Endothelial cell of umbilical vein (primary cell): Measurements from ENCODE around the gene KLHL17. TPM values are rescaled to one million over a fixed set of nuclear protein-coding genes. Genes with fewer than 3 reads are reported as not detected.

Experiments used
- BruUV-seq: library from RNA; stranded (reverse); fragments of 400-500 nt; replicated peaks from 2 replicates; lab custom pipeline; 2021; lab: Mats Ljungman, UMichigan
- CTCF ChIA-PET: fragments of 300-600, 350-600 bp; sonication (Branson Sonifier 250); formaldehyde crosslinking; loops from one replicate; lab custom pipeline; 2021; ENCODE audit warnings: antibody characterized with exemption, inconsistent platforms; lab: Charles Lee
- POLR2A ChIA-PET: fragments of 300-600, 350-600 bp; sonication (Branson Sonifier 250); formaldehyde crosslinking; loops from one replicate; lab custom pipeline; 2021; ENCODE audit warnings: antibody characterized with exemption, inconsistent platforms; lab: Charles Lee
- DNase-seq: peaks from one replicate; pipeline ENCODE4 v3.0.0-alpha.2; 2011; ENCODE audit warnings: low read depth, low spot score
- FAIRE-seq: peaks from 2 replicates; lab custom pipeline; 2011; peaks lifted over from hg19 to GRCh38; lab: Jason Lieb, UNC
- H2AFZ ChIP-seq: 2 replicates; pipeline ENCODE4 v1.6.0; 2012; ENCODE audit warnings: low read depth, low read length, control low read depth, inconsistent platforms
- H3K27ac ChIP-seq: 2 replicates; pipeline ENCODE4 v1.5.1; 2011; ENCODE audit warnings: low read depth, mild to moderate bottlenecking, control low read depth, low read length, moderate library complexity; ENCODE audit not compliant: insufficient read depth
- H3K27me3 ChIP-seq, 2 experiments: 2 replicates each; pipeline versions ENCODE4 v1.6.0 to v1.6.1; 2011; ENCODE audit warnings: low read length in 2 of 2, mixed read lengths in 1 of 2; ENCODE audit not compliant: control insufficient read depth in 2 of 2, insufficient read depth in 2 of 2
- H3K36me3 ChIP-seq, 2 experiments: 2 replicates in 1 of 2; 3 replicates in 1 of 2; pipeline ENCODE4 v1.5.1; 2011; ENCODE audit warnings: low read length in 2 of 2, mild to moderate bottlenecking in 1 of 2, moderate library complexity in 1 of 2; ENCODE audit not compliant: control insufficient read depth in 2 of 2, insufficient read depth in 2 of 2; ENCODE audit errors: extremely low read depth in 1 of 2
- H3K4me1 ChIP-seq: 3 replicates; pipeline ENCODE4 v1.5.1; 2011; ENCODE audit warnings: mild to moderate bottlenecking, low read length; ENCODE audit not compliant: control insufficient read depth, insufficient read depth; ENCODE audit errors: extremely low read depth
- H3K4me2 ChIP-seq: 2 replicates; pipeline ENCODE4 v1.6.1; 2011; ENCODE audit warnings: low read length, control low read depth, mixed read lengths; ENCODE audit not compliant: insufficient read depth
- H3K4me3 ChIP-seq, 3 experiments: fragments of 200-600 bp in 1 of 3; sonication (generic), shearing (Covaris generic) in 1 of 3; replicated peaks in 1 of 3; 2 replicates each; pipeline ENCODE4 v1.5.1; 2011 to 2016; ENCODE audit warnings: control low read depth in 3 of 3, low read length in 3 of 3, mild to moderate bottlenecking in 2 of 3, inconsistent platforms in 1 of 3, low read depth in 1 of 3, moderate library complexity in 1 of 3; ENCODE audit not compliant: insufficient read depth in 1 of 3
- H3K79me2 ChIP-seq: 2 replicates; pipeline ENCODE4 v1.6.0; 2012; ENCODE audit warnings: low read length, inconsistent platforms; ENCODE audit not compliant: control insufficient read depth, insufficient read depth
- H3K9ac ChIP-seq: replicated peaks from 2 replicates; pipeline ENCODE3; 2011; ENCODE audit warnings: low read length, control low read depth; ENCODE audit not compliant: insufficient read depth; ENCODE audit errors: extremely low read depth
- H3K9me1 ChIP-seq: replicated peaks from 3 replicates; pipeline ENCODE4 v1.6.0; 2011; ENCODE audit warnings: mild to moderate bottlenecking, low read length; ENCODE audit not compliant: control insufficient read depth, insufficient read depth; ENCODE audit errors: extremely low read depth
- H3K9me3 ChIP-seq: replicated peaks from 2 replicates; pipeline ENCODE4 v1.5.1; 2012; ENCODE audit warnings: low read length, inconsistent platforms; ENCODE audit not compliant: control insufficient read depth, insufficient read depth
- H4K20me1 ChIP-seq: replicated peaks from 2 replicates; pipeline ENCODE3; 2011; ENCODE audit warnings: mild to moderate bottlenecking, low read length; ENCODE audit not compliant: control insufficient read depth, insufficient read depth; ENCODE audit errors: extremely low read depth
- EZH2 ChIP-seq: IDR thresholded peaks from 2 replicates; pipeline ENCODE4 v1.6.1; 2012; ENCODE audit warnings: borderline replicate concordance, low read depth, mild to moderate bottlenecking, moderate library complexity, low read length, inconsistent platforms; ENCODE audit not compliant: severe bottlenecking
- FOS ChIP-seq: IDR thresholded peaks from 2 replicates; pipeline ENCODE4 v1.6.1; 2011; ENCODE audit warnings: mild to moderate bottlenecking, low read length, moderate library complexity, borderline replicate concordance; ENCODE audit not compliant: insufficient read depth
- GATA2 ChIP-seq: IDR thresholded peaks from 2 replicates; pipeline ENCODE4 v1.7.0; 2011; ENCODE audit warnings: low read depth, mild to moderate bottlenecking, moderate library complexity, mixed read lengths, low read length; ENCODE audit not compliant: insufficient read length, insufficient read depth
- JUN ChIP-seq: IDR thresholded peaks from 2 replicates; pipeline ENCODE4 v1.6.1; 2011; ENCODE audit warnings: borderline replicate concordance, low read depth; ENCODE audit not compliant: insufficient read length, insufficient read depth
- MYC ChIP-seq: IDR thresholded peaks from one replicate; pipeline ENCODE4 v1.6.1; 2011; ENCODE audit warnings: mild to moderate bottlenecking, low read depth, low read length
- POLR2A ChIP-seq: IDR thresholded peaks from 2 replicates; pipeline ENCODE4 v1.6.1; 2012; ENCODE audit warnings: low read depth, mild to moderate bottlenecking, control low read depth, low read length
- POLR2AphosphoS5 ChIP-seq: IDR thresholded peaks from 2 replicates; pipeline ENCODE4 v1.6.1; 2012; ENCODE audit warnings: low read depth, mild to moderate bottlenecking, control low read depth, low read length, moderate library complexity; ENCODE audit not compliant: insufficient read depth
- dilution Hi-C: fragments of 300-500 bp; cut with MboI; formaldehyde crosslinking; loops from one replicate; pipeline ENCODE4 v1.15.0; 2019; ENCODE audit warnings: low sequenced_read_pairs; ENCODE audit not compliant: extremely low pct_ligation_motif_present
- intact Hi-C: fragments of 100-400 bp; cut with micrococcal nuclease; formaldehyde crosslinking; loops from one replicate; pipeline ENCODE4 v1.10.0; 2022
- polyA plus RNA-seq, 4 experiments: library from polyadenylated mRNA; depleted of rRNA in 3 of 4; stranded (reverse) in 3 of 4; unstranded in 1 of 4; fragments of >200 nt; gene quantifications; 2 replicates each; pipeline versions ENCODE4 v1.2.1 to v1.2.3, GENCODE V29; 2011 to 2012; ENCODE audit warnings: missing spikeins in 1 of 4
- total RNA-seq: library from RNA; stranded (reverse); gene quantifications from 2 replicates; pipeline ENCODE4 v1.2.3, GENCODE V29; 2021
- TF ChIP-seq, protein P1 (sequence below): IDR thresholded peaks from 2 replicates; pipeline ENCODE4 v1.6.1; 2011; ENCODE audit not compliant: insufficient read depth, insufficient read length
- TF ChIP-seq, protein P2 (sequence below), 2 donors: IDR thresholded peaks; 1 replicate in 1 of 2; 2 replicates in 1 of 2; pipeline ENCODE4 v1.5.1; 2011; ENCODE audit warnings: low read length in 2 of 2, mild to moderate bottlenecking in 2 of 2, moderate library complexity in 2 of 2, control low read depth in 1 of 2, inconsistent platforms in 1 of 2, low read depth in 1 of 2; ENCODE audit not compliant: insufficient read depth in 1 of 2; ENCODE audit errors: extremely low read depth in 1 of 2

Gene KLHL17
- total and polyA plus RNA-seq, 2 donors (not counting 3 experiments of a cell fraction or from before 2014, with no cell fraction given), result 27.0 to 30.1 TPM

DNA sequence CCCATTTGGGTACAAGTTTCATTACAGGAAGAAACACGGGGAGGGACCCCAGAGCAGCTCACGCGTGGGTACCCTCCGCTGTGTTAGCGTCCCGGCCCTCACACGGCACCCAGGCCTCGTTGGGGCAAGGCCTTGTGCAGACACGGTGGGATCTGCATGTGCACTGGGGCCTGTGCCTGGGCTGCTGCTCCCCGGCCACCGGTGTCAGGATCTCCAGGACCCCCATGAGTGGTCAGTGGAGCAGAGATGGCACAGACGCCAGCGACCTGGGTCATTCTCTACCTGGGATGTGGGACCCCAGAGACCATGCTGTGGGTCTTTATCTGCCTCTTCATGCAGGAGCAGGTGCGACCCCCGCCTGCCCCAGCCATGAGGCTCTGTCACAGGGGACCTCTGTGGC lies 42.0 kb upstream of the KLHL17 start:
- Histone ChIP-seq H3K9me3 (no peaks in the 10 kb centered on the region), H3K4me1 (no peaks in the 10 kb centered on the region), H3K9me1 (no peaks in the 10 kb centered on the region), H3K27me3 (peaks cover 7 to 13% of the 10 kb centered on the region in 2 experiments), H3K4me2 (no peak overlapping the region), H3K4me3 (no peak overlapping the region), H3K27ac (no peak overlapping the region), H2AFZ (no peak overlapping the region), H3K9ac (no peak overlapping the region), H3K79me2 (no peaks in the 10 kb centered on the region), H4K20me1 (no peaks in the 10 kb centered on the region), H3K36me3 (no peaks in the 10 kb centered on the region)
- FAIRE-seq (no peak), DNase-seq (no peak)
- ChIA-PET CTCF (no interaction called here), POLR2A (no interaction called here)
- dilution Hi-C loops (no loop called here), intact Hi-C loops (no loop called here)
- TF ChIP-seq POLR2A (no peak), JUN (no peak), POLR2AphosphoS5 (no peak), GATA2 (no peak), EZH2 (no peak), MYC (no peak), FOS (no peak)
- TF ChIP-seq, protein P1, sequence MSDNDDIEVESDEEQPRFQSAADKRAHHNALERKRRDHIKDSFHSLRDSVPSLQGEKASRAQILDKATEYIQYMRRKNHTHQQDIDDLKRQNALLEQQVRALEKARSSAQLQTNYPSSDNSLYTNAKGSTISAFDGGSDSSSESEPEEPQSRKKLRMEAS, result no peak
- TF ChIP-seq, protein P2, sequence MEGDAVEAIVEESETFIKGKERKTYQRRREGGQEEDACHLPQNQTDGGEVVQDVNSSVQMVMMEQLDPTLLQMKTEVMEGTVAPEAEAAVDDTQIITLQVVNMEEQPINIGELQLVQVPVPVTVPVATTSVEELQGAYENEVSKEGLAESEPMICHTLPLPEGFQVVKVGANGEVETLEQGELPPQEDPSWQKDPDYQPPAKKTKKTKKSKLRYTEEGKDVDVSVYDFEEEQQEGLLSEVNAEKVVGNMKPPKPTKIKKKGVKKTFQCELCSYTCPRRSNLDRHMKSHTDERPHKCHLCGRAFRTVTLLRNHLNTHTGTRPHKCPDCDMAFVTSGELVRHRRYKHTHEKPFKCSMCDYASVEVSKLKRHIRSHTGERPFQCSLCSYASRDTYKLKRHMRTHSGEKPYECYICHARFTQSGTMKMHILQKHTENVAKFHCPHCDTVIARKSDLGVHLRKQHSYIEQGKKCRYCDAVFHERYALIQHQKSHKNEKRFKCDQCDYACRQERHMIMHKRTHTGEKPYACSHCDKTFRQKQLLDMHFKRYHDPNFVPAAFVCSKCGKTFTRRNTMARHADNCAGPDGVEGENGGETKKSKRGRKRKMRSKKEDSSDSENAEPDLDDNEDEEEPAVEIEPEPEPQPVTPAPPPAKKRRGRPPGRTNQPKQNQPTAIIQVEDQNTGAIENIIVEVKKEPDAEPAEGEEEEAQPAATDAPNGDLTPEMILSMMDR (IDR thresholded peaks at IDR 0.05; ENCODE audit: extremely low read depth in 1 of 2, insufficient read depth in 1 of 2, low read depth in 1 of 2, low read length in 2 of 2), result no peak
- no TSS peak for BruUV-seq
